GM23248 (cell line): Measurements from ENCODE around the gene CFAP74. TPM values are rescaled to one million over a fixed set of nuclear protein-coding genes. Genes with fewer than 3 reads are reported as not detected.

ENCODE experiments used
- DNase-seq: peaks from one replicate; pipeline ENCODE4 v3.0.0-alpha.2; 2015
- H2AFZ ChIP-seq: fragments of 200-600 bp; sonication (generic); 2 replicates; pipeline ENCODE4 v1.6.1; 2016; ENCODE audit warnings: antibody characterized with exemption
- H3F3A ChIP-seq: fragments of 200-600 bp; sonication (generic); 2 replicates; pipeline ENCODE4 v1.6.1; 2016; ENCODE audit warnings: mild to moderate bottlenecking, antibody characterized with exemption, mixed run types; ENCODE audit not compliant: insufficient read depth
- H3K27ac ChIP-seq: fragments of 200-600 bp; sonication (generic); 2 replicates; pipeline ENCODE4 v1.5.1; 2016; ENCODE audit warnings: mild to moderate bottlenecking
- H3K27me3 ChIP-seq: fragments of 200-600 bp; sonication (generic); replicated peaks from 2 replicates; pipeline ENCODE4 v1.6.1; 2016; ENCODE audit warnings: mild to moderate bottlenecking; ENCODE audit not compliant: insufficient read depth
- H3K36me3 ChIP-seq: fragments of 200-600 bp; sonication (generic); 2 replicates; pipeline ENCODE4 v1.6.1; 2016; ENCODE audit warnings: low read depth, mild to moderate bottlenecking
- H3K4me1 ChIP-seq: fragments of 200-600 bp; sonication (generic); 2 replicates; pipeline ENCODE4 v1.6.1; 2016; ENCODE audit warnings: mild to moderate bottlenecking; ENCODE audit not compliant: insufficient read depth
- H3K4me2 ChIP-seq: fragments of 200-600 bp; sonication (generic); one replicate; pipeline ENCODE4 v1.6.1; 2016; ENCODE audit warnings: mild to moderate bottlenecking; ENCODE audit not compliant: unreplicated experiment
- H3K4me3 ChIP-seq: fragments of 200-600 bp; sonication (generic); 2 replicates; pipeline ENCODE4 v1.5.1; 2016; ENCODE audit warnings: mild to moderate bottlenecking
- H3K79me2 ChIP-seq: fragments of 200-600 bp; sonication (generic); 2 replicates; pipeline ENCODE4 v1.6.1; 2016; ENCODE audit warnings: mild to moderate bottlenecking; ENCODE audit not compliant: insufficient read depth
- H3K9ac ChIP-seq: fragments of 200-600 bp; sonication (generic); 2 replicates; pipeline ENCODE4 v1.6.1; 2016; ENCODE audit warnings: mild to moderate bottlenecking
- H3K9me2 ChIP-seq: fragments of 200-600 bp; sonication (generic); 2 replicates; pipeline ENCODE4 v1.6.1; 2016; ENCODE audit warnings: mixed run types, mild to moderate bottlenecking, moderate library complexity; ENCODE audit not compliant: insufficient read depth
- H3K9me3 ChIP-seq: fragments of 200-600 bp; sonication (generic); one replicate; pipeline ENCODE4 v1.6.1; 2017; ENCODE audit warnings: low read depth
- H4K20me1 ChIP-seq: fragments of 200-600 bp; sonication (generic); 2 replicates; pipeline ENCODE4 v1.6.0; 2016; ENCODE audit not compliant: insufficient read depth
- EZH2 ChIP-seq: fragments of 200-600 bp; sonication (generic); IDR thresholded peaks from 2 replicates; pipeline ENCODE4 v1.6.1; 2018; ENCODE audit warnings: antibody characterized with exemption, mild to moderate bottlenecking; ENCODE audit not compliant: insufficient read depth, poor library complexity, severe bottlenecking
- EZH2phosphoT487 ChIP-seq: fragments of 200-600 bp; sonication (generic); IDR thresholded peaks from 2 replicates; pipeline ENCODE4 v1.6.1; 2018; ENCODE audit warnings: antibody characterized with exemption, moderate library complexity, mild to moderate bottlenecking, low read depth; ENCODE audit not compliant: insufficient read depth
- WGBS, 2 experiments: methylation state at CpG; one replicate each; pipeline ENCODE4 v1.1.6; 2015 to 2017; ENCODE audit warnings: low lambda C conversion rate in 2 of 2, low coverage in 1 of 2; ENCODE audit errors: missing lambda C conversion rate in 2 of 2; 5-methylcytosine and 5-hydroxymethylcytosine counted together
- in situ Hi-C: fragments of 300-500 bp; cut with MboI; formaldehyde crosslinking; loops from 2 replicates; pipeline ENCODE4 v1.15.0; 2020
- polyA plus RNA-seq: library from polyadenylated mRNA; unstranded; fragments of >200 nt; fragmentation: Nextera tagmentation; extraction: Ambion mirVana; gene quantifications from 2 replicates; pipeline ENCODE4 v1.2.1, GENCODE V29; 2016
- total RNA-seq: library from RNA; depleted of rRNA; stranded (reverse); fragments of >200 nt; shearing (Covaris generic); gene quantifications from 2 replicates; pipeline ENCODE4 v1.2.3, GENCODE V29; 2014

CFAP74 gene
- total and polyA plus RNA-seq, 2 experiments from 2014 or later, result not detected

DNA sequence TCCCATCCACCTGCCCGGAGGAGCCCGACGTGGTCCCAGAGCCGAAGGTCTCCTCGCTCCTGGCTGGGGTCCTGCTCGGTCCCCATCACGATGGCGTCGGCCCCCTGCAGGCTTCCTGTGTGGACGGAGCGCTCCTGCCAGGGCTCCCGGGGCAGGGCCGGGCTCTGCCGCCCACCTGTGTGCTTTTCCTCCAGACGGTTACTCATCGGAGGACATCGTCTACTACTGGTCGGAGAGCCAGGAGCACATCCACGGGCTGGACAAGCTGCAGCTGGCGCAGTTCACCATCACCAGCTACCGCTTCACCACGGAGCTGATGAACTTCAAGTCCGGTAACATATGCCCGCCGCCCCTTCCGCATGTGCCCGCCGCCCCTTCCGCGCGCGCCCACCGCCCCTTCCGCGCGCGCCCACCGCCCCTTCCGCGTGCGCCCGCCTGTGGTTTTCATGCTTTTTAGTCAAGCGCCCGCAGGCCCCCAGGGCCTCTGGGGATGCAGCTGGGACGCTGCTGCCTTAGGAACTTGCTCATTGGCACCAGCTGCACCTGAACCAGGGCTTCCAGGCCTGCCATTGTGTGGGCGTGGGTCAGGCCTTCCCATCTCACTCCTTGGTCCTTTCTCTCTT is 24.5 kb upstream of the CFAP74 start:
- Histone ChIP-seq H3K4me2 (no peak overlapping the region), H3K36me3 (no peaks in the 10 kb centered on the region), H3K27me3 (no peaks in the 10 kb centered on the region; the same call in 1 of the 2 replicates), H3K4me3 (no peak overlapping the region), H3K9me3 (no peaks in the 10 kb centered on the region), H3K27ac (no peak overlapping the region), H3F3A (no peaks in the 10 kb centered on the region), H3K9ac (no peak overlapping the region), H3K9me2 (no peaks in the 10 kb centered on the region), H3K4me1 (no peaks in the 10 kb centered on the region), H2AFZ (no peak overlapping the region), H4K20me1 (no peaks in the 10 kb centered on the region), H3K79me2 (no peaks in the 10 kb centered on the region)
- TF ChIP-seq EZH2, result no peak
- no peak for TF ChIP-seq EZH2phosphoT487
- 83% methylated on average over 28 to 42 of the region's 46 CpGs for WGBS, 2 experiments
- DNase-seq, result no peak
- in situ Hi-C loops, result no loop called here

DNA sequence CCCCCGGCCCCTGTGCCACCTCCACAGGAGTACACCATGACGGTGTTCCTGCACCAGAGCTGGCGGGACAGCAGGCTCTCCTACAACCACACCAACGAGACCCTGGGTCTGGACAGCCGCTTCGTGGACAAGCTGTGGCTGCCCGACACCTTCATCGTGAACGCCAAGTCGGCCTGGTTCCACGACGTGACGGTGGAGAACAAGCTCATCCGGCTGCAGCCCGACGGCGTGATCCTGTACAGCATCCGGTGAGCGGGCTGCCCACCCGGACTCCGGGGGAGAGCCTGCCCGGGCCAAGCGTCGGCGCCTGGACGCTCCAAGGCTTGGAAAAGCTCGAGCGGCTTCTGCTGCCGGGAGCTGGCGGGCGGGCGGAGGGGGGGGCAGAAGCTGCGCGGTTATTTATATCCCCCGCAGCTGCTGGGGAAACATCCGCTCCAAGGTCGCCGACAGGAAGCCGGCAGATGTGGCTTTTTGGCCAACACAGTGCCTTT is 21.9 kb upstream of the CFAP74 start:
- Histone ChIP-seq H3F3A (no peaks in the 10 kb centered on the region), H3K4me2 (no peak overlapping the region), H3K4me3 (no peak overlapping the region), H3K9me2 (no peaks in the 10 kb centered on the region), H3K27ac (no peak overlapping the region), H4K20me1 (no peaks in the 10 kb centered on the region), H3K36me3 (no peaks in the 10 kb centered on the region), H3K27me3 (peaks cover 15% of the 10 kb centered on the region), H2AFZ (no peak overlapping the region), H3K9ac (no peak overlapping the region), H3K9me3 (no peaks in the 10 kb centered on the region), H3K79me2 (no peaks in the 10 kb centered on the region), H3K4me1 (no peaks in the 10 kb centered on the region)
- no peak for DNase-seq
- TF ChIP-seq EZH2 (no peak), EZH2phosphoT487 (no peak)
- 65 to 71% methylated on average over 31 to 38 of the region's 39 CpGs for WGBS, 2 experiments
- in situ Hi-C loops, result no loop called here

DNA sequence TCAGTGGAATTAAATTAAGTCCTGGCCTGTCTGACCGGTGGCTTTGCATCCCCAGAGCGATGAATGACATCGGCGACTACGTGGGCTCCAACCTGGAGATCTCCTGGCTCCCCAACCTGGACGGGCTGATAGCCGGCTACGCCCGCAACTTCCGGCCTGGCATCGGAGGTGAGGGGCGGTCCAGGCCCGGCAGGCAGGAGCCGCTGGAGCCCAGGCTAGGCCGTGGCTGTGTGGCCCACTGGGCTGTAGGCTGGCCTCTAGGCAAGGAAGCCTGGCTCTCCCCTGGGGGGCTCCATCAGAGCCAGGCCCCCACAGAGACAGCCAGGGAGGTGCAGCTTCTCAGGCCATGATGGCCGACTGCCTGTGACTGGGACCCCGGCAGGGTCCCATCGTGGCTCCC is 21.3 kb upstream of the CFAP74 start:
- Histone ChIP-seq H3K4me1 (no peaks in the 10 kb centered on the region), H3K79me2 (no peaks in the 10 kb centered on the region), H3K9ac (no peak overlapping the region), H4K20me1 (no peaks in the 10 kb centered on the region), H3K27ac (no peak overlapping the region), H3F3A (no peaks in the 10 kb centered on the region), H3K27me3 (peaks cover 21% of the 10 kb centered on the region), H3K9me3 (no peaks in the 10 kb centered on the region), H3K4me2 (no peak overlapping the region), H3K4me3 (no peak overlapping the region), H3K36me3 (no peaks in the 10 kb centered on the region), H2AFZ (no peak overlapping the region), H3K9me2 (no peaks in the 10 kb centered on the region)
- TF ChIP-seq EZH2, result no peak
- no peak for TF ChIP-seq EZH2phosphoT487
- 64 to 72% methylated on average over 15 to 18 of the region's 18 CpGs for WGBS, 2 experiments
- DNase-seq, result no peak
- in situ Hi-C loops, result no loop called here

DNA sequence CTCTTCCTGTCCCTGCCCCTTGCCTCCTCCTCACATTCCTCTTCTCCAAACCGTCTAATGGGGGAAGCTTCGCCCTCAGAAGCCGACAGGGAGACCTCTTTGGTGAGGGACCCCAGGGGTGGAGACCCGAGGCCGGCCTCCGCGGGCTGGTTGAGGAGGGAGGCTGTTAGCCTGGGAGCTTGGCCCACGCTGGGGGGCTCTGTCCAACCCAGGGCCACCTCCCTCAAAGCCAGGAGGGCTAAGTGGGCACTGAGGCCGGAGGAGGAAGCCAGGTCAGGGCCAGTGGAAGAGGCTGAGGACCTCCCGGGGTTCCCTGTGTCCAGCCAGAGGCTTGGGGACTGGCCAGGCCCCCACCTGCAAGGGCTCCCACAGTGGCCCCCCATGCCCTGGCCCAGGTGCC is 20.9 kb upstream of the CFAP74 start:
- Histone ChIP-seq H3K9ac (no peak overlapping the region), H3K4me1 (no peaks in the 10 kb centered on the region), H3K36me3 (no peaks in the 10 kb centered on the region), H3K4me2 (no peak overlapping the region), H3K4me3 (no peak overlapping the region), H2AFZ (no peak overlapping the region), H3F3A (no peaks in the 10 kb centered on the region), H3K27me3 (peaks cover 24% of the 10 kb centered on the region), H3K9me2 (no peaks in the 10 kb centered on the region), H3K27ac (no peak overlapping the region), H3K9me3 (no peaks in the 10 kb centered on the region), H4K20me1 (no peaks in the 10 kb centered on the region), H3K79me2 (no peaks in the 10 kb centered on the region)
- DNase-seq, result no peak
- WGBS, 2 experiments, result 56 to 71% methylated on average over 10 of the region's 10 CpGs
- in situ Hi-C loops, result no loop called here
- TF ChIP-seq EZH2phosphoT487 (no peak), EZH2 (no peak)
